ENCODE data around the gene NUP85.
"Not testable (repeated sequence)": the region's sequence is repeated elsewhere in the genome, so short reads cannot be mapped to it uniquely, and the experiment has no call there.

Gene NUP85

GRCh38 chr17:75205037-75205792, at the start of gene NUP85:
TSS of gene NUP85 (plus strand) at chr17:75205679. CDS start at chr17:75205762, 83 bp downstream.
- DNase-seq (ENCODE audit: low read depth in 2 of 2) = peak; percentile 90 to 91

- not testable (repeated sequence) for DNase-seq (ENCODE audit: low read depth in 2 of 2)
Measured at GRCh38 chr17:75158480-75158879, 47.0 kb upstream of the NUP85 start.

GRCh38 chr17:75159196-75160031, 46.1 kb upstream of the NUP85 start:
- no peak for DNase-seq (ENCODE audit: low read depth in 2 of 2)

GRCh38 chr17:75160211-75160610, 45.3 kb upstream of the NUP85 start:
- DNase-seq (ENCODE audit: low read depth in 2 of 2) = no peak

- no peak for DNase-seq (ENCODE audit: low read depth in 2 of 2)
Measured at GRCh38 chr17:75163074-75163473, 42.4 kb upstream of the NUP85 start.

GRCh38 chr17:75164606-75165005, 40.9 kb upstream of the NUP85 start:
- DNase-seq (ENCODE audit: low read depth in 2 of 2) = not testable (repeated sequence)

- DNase-seq (ENCODE audit: low read depth in 2 of 2) = no peak
Measured at GRCh38 chr17:75168998-75169397, 36.5 kb upstream of the NUP85 start.

- DNase-seq (ENCODE audit: low read depth in 2 of 2) = no peak
Measured at GRCh38 chr17:75173526-75173925, 32.0 kb upstream of the NUP85 start.

- no peak for DNase-seq (ENCODE audit: low read depth in 2 of 2)
Measured at GRCh38 chr17:75174996-75175395, 30.5 kb upstream of the NUP85 start.

GRCh38 chr17:75176625-75177024, 28.9 kb upstream of the NUP85 start:
- DNase-seq (ENCODE audit: low read depth in 2 of 2) = no peak

GRCh38 chr17:75178453-75178852, 27.0 kb upstream of the NUP85 start:
- no peak for DNase-seq (ENCODE audit: low read depth in 2 of 2)

GRCh38 chr17:75181110-75181509, 24.4 kb upstream of the NUP85 start:
- DNase-seq (ENCODE audit: low read depth in 2 of 2) = no peak

GRCh38 chr17:75181608-75182318, 23.7 kb upstream of the NUP85 start:
- peak in 1 of 2 donors; percentile 25 for DNase-seq (ENCODE audit: low read depth in 2 of 2)

- no peak for DNase-seq (ENCODE audit: low read depth in 2 of 2)
Measured at GRCh38 chr17:75182319-75182568, 23.2 kb upstream of the NUP85 start.

- DNase-seq (ENCODE audit: low read depth in 2 of 2) = peak; percentile 94 to 95
Measured at GRCh38 chr17:75182569-75183436, 22.7 kb upstream of the NUP85 start, which contains the start of gene SUMO2. TSS of gene SUMO2 (minus strand) at chr17:75182959. CDS start at chr17:75182834, 125 bp downstream.

GRCh38 chr17:75183999-75184884, 21.2 kb upstream of the NUP85 start:
- DNase-seq (ENCODE audit: low read depth in 2 of 2) = no peak

- no peak for DNase-seq (ENCODE audit: low read depth in 2 of 2)
Measured at GRCh38 chr17:75188614-75189013, 16.9 kb upstream of the NUP85 start.

- no peak for DNase-seq (ENCODE audit: low read depth in 2 of 2)
Measured at GRCh38 chr17:75191584-75191983, 13.9 kb upstream of the NUP85 start.

GRCh38 chr17:75194879-75195278, 10.6 kb upstream of the NUP85 start:
- no peak for DNase-seq (ENCODE audit: low read depth in 2 of 2)

- DNase-seq (ENCODE audit: low read depth in 2 of 2) = no peak
Measured at GRCh38 chr17:75199886-75200618, 5.4 kb upstream of the NUP85 start.

Measured in activated CD4-positive, alpha-beta T cell treated with anti-CD3 and anti-CD28 coated beads for 24 hours (primary cell).